Muscle of leg (tissue), 11 donors: ENCODE data around the gene CYSRT1. TPM values are rescaled to one million over a fixed set of nuclear protein-coding genes. Genes with fewer than 3 reads are reported as not detected.

ENCODE experiments used
- DNase-seq: peaks from one replicate; pipeline ENCODE4 v3.0.0; 2013
- H3K27ac ChIP-seq: one replicate; pipeline ENCODE4 v1.5.1; 2013; ENCODE audit warnings: mild to moderate bottlenecking, low read length, control low read depth
- H3K27me3 ChIP-seq: one replicate; pipeline ENCODE4 v1.6.1; 2013; ENCODE audit warnings: low read length; ENCODE audit not compliant: control insufficient read depth, insufficient read depth
- H3K36me3 ChIP-seq: one replicate; pipeline ENCODE4 v1.6.1; 2013; ENCODE audit warnings: low read length; ENCODE audit not compliant: control insufficient read depth, insufficient read depth
- H3K4me1 ChIP-seq: one replicate; pipeline ENCODE4 v1.6.1; 2013; ENCODE audit warnings: low read length; ENCODE audit not compliant: control insufficient read depth, insufficient read depth
- H3K4me3 ChIP-seq: one replicate; pipeline ENCODE4 v1.5.1; 2013; ENCODE audit warnings: low read length, control low read depth
- H3K9me3 ChIP-seq: replicated peaks from 2 replicates; pipeline ENCODE4 v1.6.1; 2013; ENCODE audit warnings: low read depth, low read length; ENCODE audit not compliant: control insufficient read depth
- WGBS: methylation state at CpG from one replicate; pipeline ENCODE4 v1.1.5; 2013; ENCODE audit warnings: missing lambda C conversion rate; ENCODE audit not compliant: insufficient coverage; 5-methylcytosine and 5-hydroxymethylcytosine counted together
- polyA plus RNA-seq, 8 donors: library from polyadenylated mRNA; unstranded; fragments of 120-200 nt; gene quantifications; one replicate each; pipeline versions ENCODE4 v1.2.1 to v1.2.3, GENCODE V29; 2013; ENCODE audit warnings: inconsistent platforms in 1 of 8, low replicate concordance in 1 of 8; ENCODE audit not compliant: insufficient read length in 8 of 8, insufficient read depth in 1 of 8
- total RNA-seq: library from RNA; stranded (reverse); fragments of 120-200 nt; gene quantifications from one replicate; pipeline ENCODE4 v1.2.4, GENCODE V29; 2013

CYSRT1 gene
- total and polyA plus RNA-seq, 9 donors = 0.18 to 5.6 (median 3.1) TPM

DNA sequence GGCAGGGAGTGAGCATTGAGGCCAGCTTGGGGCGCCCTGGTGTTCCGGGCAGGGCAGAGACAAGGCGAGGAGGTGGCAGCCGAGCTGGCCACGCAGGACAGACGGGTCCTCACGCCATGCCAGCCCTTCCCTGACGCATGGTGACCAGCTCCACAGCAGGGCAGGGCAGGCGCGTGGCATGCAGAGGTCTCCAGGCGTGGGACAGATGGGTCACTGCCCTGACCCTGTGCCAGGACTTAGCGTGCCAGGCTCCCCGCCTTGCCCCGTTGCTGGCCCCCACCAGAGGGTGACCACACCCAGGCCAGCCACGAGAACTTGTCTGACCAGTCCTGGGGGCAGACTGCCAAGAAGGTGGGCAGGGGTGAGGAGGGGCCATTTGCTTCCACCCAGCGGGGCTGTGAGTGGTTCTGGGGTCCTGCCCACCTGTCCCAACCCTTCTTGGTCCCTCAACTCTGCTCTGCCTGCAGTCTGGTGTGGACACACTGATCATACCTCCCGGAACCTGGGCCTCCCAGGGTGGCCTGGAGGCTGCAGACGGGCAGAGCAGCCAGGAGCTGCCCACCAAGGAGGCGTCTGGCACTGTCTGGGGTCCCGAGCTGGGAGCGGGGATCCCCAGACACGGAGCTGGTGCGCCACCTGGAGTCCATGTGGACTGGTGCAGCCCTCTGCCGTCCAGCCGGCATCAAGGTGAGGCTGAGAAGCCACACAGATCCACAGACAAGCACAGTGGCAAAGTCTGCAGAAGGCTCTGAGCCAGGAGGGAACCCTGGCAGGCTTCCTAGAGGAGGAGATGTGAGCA lies 2.3 kb downstream of the CYSRT1 start, which contains the start of gene RNF224:
Gene RNF224 (plus strand): TSS at position 449 of the 799 bp plus-strand sequence. CDS start 834 bp downstream, outside the sequence.
- H3K4me1 ChIP-seq = peaks cover 35% of the 10 kb centered on the region
- peaks cover 18% of the 10 kb centered on the region for H3K27me3 ChIP-seq
- no peaks in the 10 kb centered on the region for H3K36me3 ChIP-seq
- 38% methylated on average over 25 of the region's 25 CpGs for WGBS
- no peak within 1 kb of the TSS for H3K4me3 ChIP-seq
- no peak within 1 kb of the TSS for H3K27ac ChIP-seq
- DNase-seq = peak; percentile 68
- no peaks in the 10 kb centered on the region for H3K9me3 ChIP-seq

GRCh38 chr9:137227853-137228505 lies 3.0 kb downstream of the CYSRT1 start:
- Histone ChIP-seq H3K9me3 (no peaks in the 10 kb centered on the region), H3K4me3 (no peak overlapping the region), H3K4me1 (peaks cover 31% of the 10 kb centered on the region), H3K27ac (no peak overlapping the region), H3K36me3 (no peaks in the 10 kb centered on the region), H3K27me3 (peaks cover 23% of the 10 kb centered on the region)
- DNase-seq = no peak
- WGBS = 45% methylated on average over 14 of the region's 18 CpGs

DNA sequence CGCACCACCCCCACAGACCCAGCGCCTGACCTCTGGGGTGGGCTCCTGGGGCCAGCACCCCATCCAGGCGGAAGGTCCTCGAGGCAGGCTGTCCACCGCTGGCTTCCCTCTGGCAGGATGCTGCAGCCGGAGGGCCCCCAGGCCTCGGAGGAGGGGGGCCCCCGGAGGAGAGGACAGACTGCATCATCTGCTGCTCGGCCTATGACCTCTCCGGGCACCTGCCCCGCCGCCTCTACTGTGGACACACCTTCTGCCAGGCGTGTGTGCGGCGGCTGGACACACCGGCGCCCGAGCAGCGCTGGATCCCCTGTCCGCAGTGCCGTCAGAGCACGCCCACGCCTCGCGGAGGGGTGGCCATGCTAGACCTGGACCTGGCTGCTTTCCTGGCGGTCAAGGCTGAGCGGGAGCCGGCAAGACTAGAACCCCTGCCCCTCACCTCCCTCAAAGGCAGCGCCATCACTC lies 3.6 kb downstream of the CYSRT1 start:
- no peak overlapping the region for H3K27ac ChIP-seq
- H3K36me3 ChIP-seq = no peaks in the 10 kb centered on the region
- H3K27me3 ChIP-seq = peaks cover 26% of the 10 kb centered on the region
- 70% methylated on average over 29 of the region's 29 CpGs for WGBS
- no peak overlapping the region for H3K4me3 ChIP-seq
- DNase-seq = no peak
- H3K4me1 ChIP-seq = peaks cover 29% of the 10 kb centered on the region
- H3K9me3 ChIP-seq = no peaks in the 10 kb centered on the region

DNA sequence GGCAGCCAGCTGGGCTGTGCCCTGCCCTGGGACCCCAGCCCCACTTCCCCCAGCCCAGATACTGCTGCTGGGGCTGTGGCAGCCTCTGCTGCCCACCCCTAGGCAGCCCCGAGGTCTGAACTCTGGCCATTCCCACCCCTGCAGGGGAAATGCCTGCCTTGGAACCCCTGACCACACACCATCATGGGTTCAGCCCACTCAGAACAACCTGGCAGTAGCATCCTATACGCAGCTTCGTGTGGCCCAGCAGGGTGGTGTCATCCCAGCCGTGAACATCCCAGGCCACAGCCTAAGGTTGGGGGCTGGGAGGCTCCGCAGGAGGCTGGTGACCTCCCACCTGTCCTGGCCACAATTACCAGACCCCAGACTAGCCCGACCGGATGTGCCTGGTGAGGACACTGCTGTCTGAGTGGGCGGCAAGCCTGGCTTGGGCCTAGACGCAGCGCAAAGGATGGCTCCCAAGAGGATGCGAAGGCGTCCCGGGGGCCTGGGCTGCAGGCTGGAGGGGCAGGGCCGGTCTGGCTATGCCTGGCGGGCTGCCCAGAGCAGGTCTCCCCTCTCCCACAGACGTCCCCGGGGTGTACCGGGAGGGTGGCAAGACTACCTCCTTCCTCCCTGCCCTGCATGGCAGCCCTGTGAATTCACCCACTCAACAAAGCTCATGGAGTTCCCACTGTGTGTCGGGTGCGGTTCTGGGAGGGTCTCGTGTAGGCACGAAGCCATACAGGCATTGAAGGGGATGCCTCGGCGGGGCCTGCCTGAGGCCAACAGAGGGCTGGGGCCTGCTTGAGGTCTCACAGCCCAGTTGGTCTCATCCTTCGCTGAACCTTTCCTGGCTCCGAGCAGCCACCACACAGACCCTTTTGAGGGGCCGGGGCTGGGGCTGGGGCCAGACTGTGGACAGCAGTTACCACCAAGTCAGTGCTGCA lies 4.3 kb downstream of the CYSRT1 start:
- Histone ChIP-seq H3K27ac (no peak overlapping the region), H3K36me3 (no peaks in the 10 kb centered on the region), H3K4me1 (peaks cover 26% of the 10 kb centered on the region), H3K4me3 (no peak overlapping the region), H3K9me3 (no peaks in the 10 kb centered on the region), H3K27me3 (peaks cover 28% of the 10 kb centered on the region)
- DNase-seq = no peak
- 64% methylated on average over 22 of the region's 27 CpGs for WGBS

DNA sequence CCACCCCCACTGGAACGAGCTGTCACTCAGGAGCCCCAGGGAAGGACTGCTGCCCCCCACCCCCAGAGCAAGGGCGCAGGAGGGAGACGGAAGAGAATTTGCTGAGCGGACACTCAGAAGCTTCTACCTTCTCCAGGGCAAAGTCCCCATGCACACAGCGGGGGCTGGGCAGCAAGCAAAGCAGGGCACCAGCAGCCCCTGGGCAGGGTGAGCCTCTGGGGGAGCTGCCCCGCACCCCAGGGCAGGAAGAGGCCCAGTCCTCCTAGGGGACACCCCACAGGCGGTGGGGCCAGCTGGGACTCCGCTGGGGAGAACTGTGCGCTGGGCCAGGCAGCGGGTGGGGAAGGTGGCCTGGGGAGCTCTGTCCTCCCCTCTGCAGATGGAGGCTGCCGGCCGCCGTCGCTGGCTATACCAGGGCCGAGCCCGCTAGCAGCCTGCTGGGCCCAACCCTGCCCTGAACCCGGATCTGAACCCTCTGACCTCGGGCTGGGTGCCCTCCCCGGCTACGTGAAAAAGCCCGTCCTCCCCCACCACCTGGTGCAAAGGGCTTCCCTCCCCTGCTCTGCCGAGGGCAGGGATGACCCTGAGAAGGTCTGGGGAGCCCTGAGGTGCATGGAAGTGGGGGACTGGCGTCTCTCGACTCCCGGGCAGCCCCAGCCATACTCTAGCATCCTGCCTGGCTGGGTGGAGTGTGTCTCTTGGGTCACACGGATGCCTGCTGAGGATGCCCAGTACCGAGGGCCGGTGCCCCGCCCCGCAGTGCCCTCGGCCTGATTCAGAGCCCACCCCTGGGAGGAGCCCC lies 5.1 kb downstream of the CYSRT1 start:
- 61% methylated on average over 19 of the region's 31 CpGs for WGBS
- Histone ChIP-seq H3K27ac (no peak overlapping the region), H3K27me3 (peaks cover 33% of the 10 kb centered on the region), H3K4me1 (peaks cover 28% of the 10 kb centered on the region), H3K9me3 (no peaks in the 10 kb centered on the region), H3K36me3 (no peaks in the 10 kb centered on the region), H3K4me3 (no peak overlapping the region)
- no peak for DNase-seq

GRCh38 chr9:137230705-137231371 lies 5.9 kb downstream of the CYSRT1 start, which contains the start of gene SLC34A3:
SLC34A3 (plus strand) TSS chr9:137230901; CDS start chr9:137231703, 802 bp downstream.
- no peaks in the 10 kb centered on the region for H3K36me3 ChIP-seq
- peaks cover 35% of the 10 kb centered on the region for H3K27me3 ChIP-seq
- no peaks in the 10 kb centered on the region for H3K9me3 ChIP-seq
- no peak for DNase-seq
- WGBS = 79% methylated on average over 12 of the region's 14 CpGs
- H3K4me3 ChIP-seq = no peak within 1 kb of the TSS
- peaks cover 32% of the 10 kb centered on the region for H3K4me1 ChIP-seq
- H3K27ac ChIP-seq = no peak within 1 kb of the TSS

DNA sequence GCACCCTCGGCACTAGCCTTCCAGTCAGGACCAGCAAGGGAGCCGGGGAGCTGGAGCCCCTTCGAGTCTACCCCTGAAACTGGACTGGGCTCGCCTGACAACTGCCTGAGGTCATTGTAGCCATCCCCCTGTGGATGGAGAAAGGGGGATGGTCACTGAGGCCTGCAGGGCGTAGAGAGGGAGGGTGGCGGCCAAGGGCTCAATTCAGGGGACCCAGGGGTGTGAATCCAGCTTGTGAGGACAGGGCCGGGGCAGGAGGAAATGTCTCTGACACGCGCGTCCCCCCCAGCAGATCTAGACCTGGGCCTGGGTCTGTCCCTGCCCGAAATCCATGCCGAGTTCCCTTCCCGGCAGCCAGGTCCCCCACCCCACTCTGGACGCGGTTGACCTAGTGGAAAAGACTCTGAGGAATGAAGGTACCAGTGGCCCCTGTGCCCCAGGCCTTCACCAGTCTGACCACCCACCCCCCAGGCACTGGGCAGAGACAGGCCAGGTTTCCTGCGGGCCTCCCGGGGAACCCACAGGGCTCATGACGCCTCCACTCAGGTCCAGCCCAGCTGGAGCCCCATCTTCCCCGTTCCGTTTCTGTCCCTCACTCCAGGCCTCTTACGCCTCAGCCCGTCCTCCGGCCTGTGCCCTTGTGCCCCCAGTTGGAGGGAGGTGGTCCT lies 6.5 kb downstream of the CYSRT1 start:
- Histone ChIP-seq H3K27ac (no peak overlapping the region), H3K4me1 (peaks cover 39% of the 10 kb centered on the region), H3K4me3 (no peak overlapping the region), H3K27me3 (peaks cover 35% of the 10 kb centered on the region), H3K9me3 (no peaks in the 10 kb centered on the region), H3K36me3 (no peaks in the 10 kb centered on the region)
- DNase-seq = no peak
- WGBS = 77% methylated on average over 17 of the region's 23 CpGs

DNA sequence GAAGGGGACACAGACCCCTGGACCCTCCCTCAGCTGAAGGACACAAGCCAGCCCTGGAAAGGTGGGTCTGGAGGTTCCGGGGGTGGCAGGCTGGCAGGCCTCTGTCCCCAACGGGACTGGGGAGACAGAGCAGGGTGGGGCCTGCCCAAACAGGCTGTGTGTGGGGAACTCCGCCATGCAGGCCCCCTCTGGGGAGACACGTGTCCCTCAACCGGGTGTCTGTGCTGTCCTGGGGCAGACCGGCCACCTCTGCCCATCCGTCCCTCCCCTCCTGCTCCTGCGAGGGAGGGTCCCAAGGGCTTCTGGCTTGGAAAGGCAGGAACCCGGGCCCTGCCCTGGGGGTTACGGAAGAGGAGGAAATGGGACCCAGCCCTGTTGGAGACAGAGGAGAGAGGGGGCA lies 7.1 kb downstream of the CYSRT1 start:
- peaks cover 35% of the 10 kb centered on the region for H3K27me3 ChIP-seq

More for the DNA sequence above, 7.1 kb downstream of the CYSRT1 start:
- no peak overlapping the region for H3K4me3 ChIP-seq
- peaks cover 39% of the 10 kb centered on the region for H3K4me1 ChIP-seq
- no peaks in the 10 kb centered on the region for H3K36me3 ChIP-seq
- no peak for DNase-seq
- H3K27ac ChIP-seq = no peak overlapping the region
- H3K9me3 ChIP-seq = no peaks in the 10 kb centered on the region
- WGBS = 69% methylated on average over 7 of the region's 10 CpGs
